Naive thymus-derived CD4-positive, alpha-beta T cell (primary cell): Measurements from ENCODE around the gene ERICH2. TPM values are rescaled to one million over a fixed set of nuclear protein-coding genes. Genes with fewer than 3 reads are reported as not detected.

Source experiments
- ATAC-seq: fragments of 150-1000 bp; cut with Tn5 transposase; 2 replicates; pipeline ENCODE4 v1.10.0; 2021; ENCODE audit warnings: mild to moderate bottlenecking, moderate library complexity
- CTCF ChIA-PET: fragments of 350-600 bp; sonication (Branson Sonifier 250); formaldehyde crosslinking; loops from one replicate; lab custom pipeline; 2021; ENCODE audit warnings: antibody characterized with exemption; lab: Charles Lee
- POLR2A ChIA-PET: fragments of 350-600 bp; sonication (Branson Sonifier 250); formaldehyde crosslinking; loops from one replicate; lab custom pipeline; 2021; ENCODE audit warnings: antibody characterized with exemption, inconsistent platforms; lab: Charles Lee
- DNase-seq, 9 donors: peaks; one replicate each; pipeline versions ENCODE4 v3.0.0 to v3.0.0-alpha.2; 2020 to 2022; ENCODE audit warnings: mixed read lengths in 1 of 9
- H3K27ac ChIP-seq: one replicate; pipeline ENCODE4 v1.7.0; 2013; ENCODE audit warnings: mild to moderate bottlenecking, low read depth, low read length, moderate library complexity
- H3K27me3 ChIP-seq, 2 donors: one replicate each; pipeline ENCODE4 v1.7.0; 2013; ENCODE audit warnings: low read length in 2 of 2, mild to moderate bottlenecking in 2 of 2, moderate library complexity in 2 of 2; ENCODE audit not compliant: control insufficient read depth in 2 of 2, insufficient read depth in 2 of 2
- H3K36me3 ChIP-seq, 3 experiments: 1 replicate in 2 of 3; 2 replicates in 1 of 3; pipeline ENCODE4 v1.7.0; 2013; ENCODE audit warnings: low read length in 3 of 3, mild to moderate bottlenecking in 3 of 3, moderate library complexity in 1 of 3; ENCODE audit not compliant: insufficient read depth in 3 of 3, control insufficient read depth in 2 of 3
- H3K4me1 ChIP-seq, 2 donors: one replicate each; pipeline ENCODE4 v1.7.0; 2013; ENCODE audit warnings: low read length in 2 of 2, mild to moderate bottlenecking in 2 of 2, moderate library complexity in 1 of 2; ENCODE audit not compliant: control insufficient read depth in 2 of 2, insufficient read depth in 2 of 2
- H3K4me3 ChIP-seq: 2 replicates; pipeline ENCODE4 v1.7.0; 2013; ENCODE audit warnings: mild to moderate bottlenecking, low read length
- H3K9me3 ChIP-seq, 3 experiments: 1 replicate in 2 of 3; 2 replicates in 1 of 3; pipeline ENCODE4 v1.7.0; 2013; ENCODE audit warnings: low read length in 3 of 3; ENCODE audit not compliant: control insufficient read depth in 2 of 3
- H3K27ac Mint-ChIP-seq, 9 donors: one replicate each; pipeline ENCODE4 v1.8.0; 2020 to 2022; ENCODE audit warnings: mixed read lengths in 9 of 9, mild to moderate bottlenecking in 8 of 9, moderate library complexity in 5 of 9, inconsistent platforms in 2 of 9
- H3K27me3 Mint-ChIP-seq, 5 donors: one replicate each; pipeline ENCODE4 v1.8.0; 2021 to 2022; ENCODE audit warnings: mixed read lengths in 5 of 5, mild to moderate bottlenecking in 1 of 5
- H3K36me3 Mint-ChIP-seq, 5 donors: one replicate each; pipeline ENCODE4 v1.8.0; 2020 to 2022; ENCODE audit warnings: mixed read lengths in 5 of 5, mild to moderate bottlenecking in 3 of 5, inconsistent platforms in 1 of 5
- H3K4me1 Mint-ChIP-seq, 7 donors: one replicate each; pipeline ENCODE4 v1.8.0; 2020 to 2022; ENCODE audit warnings: mixed read lengths in 7 of 7, mild to moderate bottlenecking in 3 of 7, inconsistent platforms in 1 of 7
- H3K4me3 Mint-ChIP-seq, 10 donors: one replicate each; pipeline ENCODE4 v1.8.0; 2020 to 2022; ENCODE audit warnings: mild to moderate bottlenecking in 10 of 10, mixed read lengths in 10 of 10, moderate library complexity in 6 of 10, inconsistent platforms in 2 of 10
- H3K9me3 Mint-ChIP-seq, 11 donors: one replicate each; pipeline ENCODE4 v1.8.0; 2020 to 2022; ENCODE audit warnings: mixed read lengths in 11 of 11, mild to moderate bottlenecking in 4 of 11, inconsistent platforms in 1 of 11, moderate library complexity in 1 of 11
- intact Hi-C, 2 donors: fragments of 100-400 bp; cut with micrococcal nuclease; formaldehyde crosslinking; loops; one replicate each; pipeline ENCODE4 v1.15.1; 2023
- polyA plus RNA-seq, 2 donors: library from polyadenylated mRNA; unstranded; fragments of 300-500 nt; fragmentation: Illumina TruSeq; gene quantifications; one replicate each; pipeline ENCODE4 v1.2.3, GENCODE V29; 2021
- total RNA-seq, 6 experiments: library from RNA in 5 of 6; stranded (reverse) in 5 of 6; gene quantifications; 1 replicate in 5 of 6; 2 replicates in 1 of 6; pipeline ENCODE4 v1.2.3 and lab custom pipeline; 2021 to 2026

ERICH2 gene
- total and polyA plus RNA-seq, 7 experiments from 2014 or later: not detected

DNA sequence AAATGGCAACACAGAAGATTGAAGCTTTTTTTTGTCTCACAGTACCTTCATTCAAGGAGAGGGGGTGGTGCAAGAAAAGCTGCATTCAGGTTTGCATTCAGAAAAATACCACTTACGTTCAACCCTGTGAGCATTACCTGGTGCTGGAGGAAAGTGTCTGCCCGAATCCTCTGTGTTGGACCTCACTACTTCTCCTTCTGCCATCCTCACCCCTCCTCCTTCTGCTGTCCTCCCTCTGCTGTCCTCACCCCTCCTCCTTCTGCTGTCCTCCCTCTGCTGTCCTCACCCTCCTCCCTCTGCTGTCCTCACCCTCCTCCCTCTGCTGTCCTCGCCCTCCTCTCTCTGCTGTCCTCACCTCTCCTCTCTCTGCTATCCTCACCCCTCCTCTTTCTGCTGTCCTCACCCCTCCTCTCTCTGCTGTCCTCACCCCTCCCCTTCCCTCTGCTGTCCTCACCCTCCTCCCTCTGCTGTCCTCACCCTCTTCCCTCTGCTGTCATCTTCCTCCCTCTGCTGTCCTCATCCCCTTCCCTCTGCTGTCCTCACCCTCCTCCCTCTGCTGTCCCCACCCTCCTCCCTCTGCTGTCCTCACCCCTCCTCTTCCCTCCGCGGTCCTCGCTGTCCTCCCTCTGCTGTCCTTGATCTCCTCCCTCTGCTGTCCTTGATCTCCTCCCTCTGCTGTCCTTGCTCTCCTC is 57.8 kb downstream of the ERICH2 start:
- Histone ChIP-seq H3K27me3 (peaks cover 0 to 1% of the 10 kb centered on the region in 2 donors), H3K4me1 (peaks cover 0 to under 1% of the 10 kb centered on the region in 2 donors), H3K36me3 (no peaks in the 10 kb centered on the region), H3K9me3 (no peaks in the 10 kb centered on the region), H3K27ac (no peak overlapping the region), H3K4me3 (no peak overlapping the region)
- ATAC-seq (no peak), DNase-seq (no peak)
- POLR2A ChIA-PET: no interaction called here
- Mint-ChIP-seq H3K4me3 (no peak overlapping the region), H3K4me1 (peaks cover 0 to 12% (median 5%) of the 10 kb centered on the region in 7 donors), H3K27ac (no peak overlapping the region), H3K27me3 (peaks cover 49 to 78% (median 72%) of the 10 kb centered on the region in 5 donors), H3K9me3 (peaks cover 0 to 3% (median 0%) of the 10 kb centered on the region in 11 donors), H3K36me3 (no peaks in the 10 kb centered on the region)
- intact Hi-C loops: no loop called here
- CTCF ChIA-PET: no interaction called here

DNA sequence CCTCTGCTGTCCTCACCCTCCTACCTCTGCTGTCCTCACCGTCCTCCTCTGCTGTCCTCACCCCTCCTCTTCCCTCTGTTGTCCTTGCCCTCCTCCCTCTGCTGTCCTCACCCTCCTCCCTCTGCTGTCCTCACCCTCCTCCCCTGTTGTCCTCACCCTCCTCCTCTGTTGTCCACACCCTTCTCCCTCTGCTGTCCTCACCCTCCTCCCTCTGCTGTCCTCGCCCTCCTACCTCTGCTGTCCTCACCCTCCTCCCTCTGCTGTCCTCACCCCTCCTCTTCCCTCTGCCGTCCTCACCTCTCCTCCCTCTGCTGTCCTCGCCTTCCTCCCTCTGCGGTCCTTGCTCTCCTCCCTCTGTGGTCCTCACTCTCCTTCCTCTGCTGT is 58.3 kb downstream of the ERICH2 start:
- Histone ChIP-seq H3K4me3 (no peak overlapping the region), H3K9me3 (no peaks in the 10 kb centered on the region), H3K36me3 (no peaks in the 10 kb centered on the region), H3K27me3 (no peaks in the 10 kb centered on the region), H3K27ac (no peak overlapping the region), H3K4me1 (no peaks in the 10 kb centered on the region)
- intact Hi-C loops: no loop called here
- Mint-ChIP-seq H3K27ac (no peak overlapping the region), H3K4me1 (peaks cover 0 to 12% (median 5%) of the 10 kb centered on the region in 7 donors), H3K9me3 (peaks cover 0 to 3% (median 0%) of the 10 kb centered on the region in 11 donors), H3K27me3 (peaks cover 47 to 78% (median 72%) of the 10 kb centered on the region in 5 donors), H3K36me3 (no peaks in the 10 kb centered on the region), H3K4me3 (no peak overlapping the region)
- DNase-seq: no peak
- ATAC-seq: no peak
- ChIA-PET CTCF (no interaction called here), POLR2A (no interaction called here)

DNA sequence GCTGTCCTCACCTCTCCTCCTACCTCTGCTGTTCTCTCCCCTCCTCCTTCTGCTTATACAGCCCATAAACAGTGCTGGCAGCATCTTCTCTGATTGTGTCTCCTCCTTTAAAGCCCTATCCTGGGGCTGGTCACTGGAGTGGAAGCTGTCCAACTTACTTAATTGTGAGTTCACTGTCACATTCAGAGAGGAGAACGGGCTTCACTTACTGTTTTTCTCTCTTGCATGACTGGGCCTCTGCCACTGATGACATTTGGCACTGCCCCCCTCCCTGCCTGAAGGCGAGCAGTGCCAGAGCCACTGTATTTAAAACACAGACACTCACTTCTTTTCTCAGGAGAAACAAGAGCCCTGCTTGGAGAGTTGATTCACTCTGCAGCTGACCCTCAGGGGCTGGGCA is 58.9 kb downstream of the ERICH2 start:
- no peak for ATAC-seq
- no peak overlapping the region for H3K4me3 ChIP-seq
- Mint-ChIP-seq H3K4me1 (peaks cover 0 to 10% (median 4%) of the 10 kb centered on the region in 7 donors), H3K36me3 (no peaks in the 10 kb centered on the region), H3K9me3 (peaks cover 0 to 3% (median 0%) of the 10 kb centered on the region in 11 donors), H3K4me3 (no peak overlapping the region), H3K27me3 (peaks cover 45 to 74% (median 68%) of the 10 kb centered on the region in 5 donors), H3K27ac (no peak overlapping the region)
- H3K4me1 ChIP-seq: no peaks in the 10 kb centered on the region
- H3K27ac ChIP-seq: no peak overlapping the region
- intact Hi-C loops: no loop called here
- no peaks in the 10 kb centered on the region for H3K36me3 ChIP-seq
- H3K27me3 ChIP-seq: no peaks in the 10 kb centered on the region
- no peak for DNase-seq
- ChIA-PET CTCF (no interaction called here), POLR2A (no interaction called here)
- no peaks in the 10 kb centered on the region for H3K9me3 ChIP-seq

DNA sequence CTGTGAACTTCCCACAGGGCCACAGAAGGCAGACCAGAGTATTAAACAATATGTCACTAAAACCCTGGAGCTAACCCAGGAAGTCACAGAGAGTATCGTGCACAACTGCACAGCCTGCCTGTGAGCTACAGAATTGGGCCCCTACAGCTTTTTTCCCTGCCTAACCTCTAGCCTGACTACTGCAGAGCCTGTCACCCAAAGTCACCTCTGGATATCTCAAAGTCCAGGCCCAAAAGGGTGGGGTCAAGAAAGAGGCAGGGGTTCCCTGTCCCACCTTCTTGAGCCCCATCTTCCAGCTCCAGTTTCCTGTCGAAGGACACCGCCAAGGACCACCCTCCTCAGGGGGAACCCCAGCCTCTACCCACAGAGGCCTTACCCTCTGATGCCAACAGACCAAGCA is 60.0 kb downstream of the ERICH2 start:
- intact Hi-C loops: no loop called here
- CTCF ChIA-PET: no interaction called here

DNA sequence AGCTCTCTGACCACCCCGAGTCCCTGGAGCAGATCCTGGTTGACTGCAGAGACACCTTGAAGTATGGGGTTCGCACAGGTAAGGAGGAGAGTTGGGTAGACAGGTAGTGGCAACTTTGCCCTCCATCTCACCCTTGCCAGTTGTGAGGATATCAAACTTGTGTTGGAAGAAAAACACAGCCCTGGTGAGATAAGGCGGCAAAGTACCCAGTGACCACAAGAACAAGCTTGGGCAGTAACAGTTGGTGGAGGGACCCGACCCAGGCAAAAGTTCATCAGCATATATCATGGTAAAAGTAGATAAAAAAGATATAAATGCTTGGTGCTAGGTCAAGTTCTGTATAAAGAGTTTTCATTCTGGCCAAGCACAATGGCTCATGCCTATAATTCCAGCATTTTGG is 60.9 kb downstream of the ERICH2 start:
- H3K36me3 Mint-ChIP-seq: no peaks in the 10 kb centered on the region
- no peaks in the 10 kb centered on the region for H3K36me3 ChIP-seq
- H3K9me3 Mint-ChIP-seq: peaks cover 0 to 3% (median 0%) of the 10 kb centered on the region in 11 donors
- H3K4me3 ChIP-seq: no peak overlapping the region
- H3K4me1 ChIP-seq: no peaks in the 10 kb centered on the region
- peaks cover 0 to 10% (median 0%) of the 10 kb centered on the region in 7 donors for H3K4me1 Mint-ChIP-seq
- H3K27me3 ChIP-seq: no peaks in the 10 kb centered on the region
- ChIA-PET POLR2A (no interaction called here), CTCF (no interaction called here)
- DNase-seq: no peak
- H3K27ac ChIP-seq: no peak overlapping the region
- H3K4me3 Mint-ChIP-seq: no peak overlapping the region
- ATAC-seq: no peak
- no peaks in the 10 kb centered on the region for H3K9me3 ChIP-seq
- H3K27me3 Mint-ChIP-seq: peaks cover 28 to 56% (median 52%) of the 10 kb centered on the region in 5 donors
- intact Hi-C loops: no loop called here
- no peak overlapping the region for H3K27ac Mint-ChIP-seq

More for the DNA sequence above, 60.0 kb downstream of the ERICH2 start:
- Histone ChIP-seq H3K27me3 (no peaks in the 10 kb centered on the region), H3K4me3 (no peak overlapping the region), H3K9me3 (no peaks in the 10 kb centered on the region), H3K4me1 (no peaks in the 10 kb centered on the region), H3K36me3 (no peaks in the 10 kb centered on the region), H3K27ac (no peak overlapping the region)
- POLR2A ChIA-PET: no interaction called here
- Mint-ChIP-seq H3K9me3 (peaks cover 0 to 3% (median 0%) of the 10 kb centered on the region in 11 donors), H3K4me1 (peaks cover 0 to 10% (median 0%) of the 10 kb centered on the region in 7 donors), H3K27me3 (peaks cover 35 to 65% (median 57%) of the 10 kb centered on the region in 5 donors), H3K27ac (no peak overlapping the region), H3K36me3 (no peaks in the 10 kb centered on the region), H3K4me3 (no peak overlapping the region)
- DNase-seq (no peak), ATAC-seq (no peak)

DNA sequence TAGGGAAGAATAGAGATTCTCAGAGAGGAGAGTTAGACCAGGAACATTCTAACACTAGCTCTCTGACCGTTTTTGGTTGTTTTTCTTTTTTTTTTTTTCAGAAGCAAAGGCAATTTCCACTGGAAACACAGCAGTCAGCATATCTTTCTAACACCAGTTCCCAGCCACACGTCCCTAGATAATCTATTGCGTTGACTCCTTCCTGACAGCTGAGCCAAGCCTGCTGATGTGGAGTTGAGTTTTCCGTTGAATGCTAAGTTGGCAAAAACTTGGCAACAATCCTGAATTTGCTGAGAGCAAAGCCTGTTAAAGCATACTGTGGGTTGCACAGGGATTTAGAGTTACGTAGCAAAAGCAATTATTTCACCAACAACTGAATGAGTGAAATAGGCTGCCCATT is 65.8 kb downstream of the ERICH2 start:
- peaks cover 0 to 5% (median 0%) of the 10 kb centered on the region in 5 donors for H3K36me3 Mint-ChIP-seq
- H3K4me1 ChIP-seq: no peaks in the 10 kb centered on the region
- ChIA-PET POLR2A (no interaction called here), CTCF (no interaction called here)
- H3K4me3 ChIP-seq: no peak overlapping the region
- H3K36me3 ChIP-seq: no peaks in the 10 kb centered on the region
- no peak overlapping the region for H3K27ac Mint-ChIP-seq
- peaks cover 0 to 5% of the 10 kb centered on the region in 2 donors for H3K27me3 ChIP-seq
- no peaks in the 10 kb centered on the region for H3K4me1 Mint-ChIP-seq
- ATAC-seq (no peak), DNase-seq (no peak)
- no peaks in the 10 kb centered on the region for H3K9me3 ChIP-seq
- no peak overlapping the region for H3K4me3 Mint-ChIP-seq
- intact Hi-C loops: no loop called here
- H3K27ac ChIP-seq: no peak overlapping the region
- H3K9me3 Mint-ChIP-seq: no peaks in the 10 kb centered on the region
- peaks cover 9 to 24% (median 14%) of the 10 kb centered on the region in 5 donors for H3K27me3 Mint-ChIP-seq
